ENCODE results near the gene ADAMTS2. TPM values are rescaled to one million over a fixed set of nuclear protein-coding genes. Genes with fewer than 3 reads are reported as not detected.

ADAMTS2 gene
- total RNA-seq, 2 experiments from 2014 or later = not detected

GRCh38 chr5:179168664-179169063 is 176.6 kb downstream of the ADAMTS2 start:
- Mint-ChIP-seq H3K4me3 (no peak overlapping the region), H3K27ac (no peak overlapping the region), H3K4me1 (ENCODE audit: low read depth) (peaks cover 3% of the 10 kb centered on the region), H3K36me3 (ENCODE audit: low read depth) (no peaks in the 10 kb centered on the region), H3K27me3 (ENCODE audit: low read depth) (peaks cover 5% of the 10 kb centered on the region), H3K9me3 (no peaks in the 10 kb centered on the region)
- DNase-seq = no peak
- CTCF ChIA-PET = interaction anchor here (2.2 kb wide), 1 partner anchor 325 kb away, joined by 10 read pairs; no protein-coding TSS in a partner anchor
- intact Hi-C loops (cut with micrococcal nuclease) = loop anchor here (5.0 to 10.0 kb wide), 2 partner anchors 176 to 454 kb away; partner anchors contain the start of genes ADAMTS2 and HNRNPH1

DNA sequence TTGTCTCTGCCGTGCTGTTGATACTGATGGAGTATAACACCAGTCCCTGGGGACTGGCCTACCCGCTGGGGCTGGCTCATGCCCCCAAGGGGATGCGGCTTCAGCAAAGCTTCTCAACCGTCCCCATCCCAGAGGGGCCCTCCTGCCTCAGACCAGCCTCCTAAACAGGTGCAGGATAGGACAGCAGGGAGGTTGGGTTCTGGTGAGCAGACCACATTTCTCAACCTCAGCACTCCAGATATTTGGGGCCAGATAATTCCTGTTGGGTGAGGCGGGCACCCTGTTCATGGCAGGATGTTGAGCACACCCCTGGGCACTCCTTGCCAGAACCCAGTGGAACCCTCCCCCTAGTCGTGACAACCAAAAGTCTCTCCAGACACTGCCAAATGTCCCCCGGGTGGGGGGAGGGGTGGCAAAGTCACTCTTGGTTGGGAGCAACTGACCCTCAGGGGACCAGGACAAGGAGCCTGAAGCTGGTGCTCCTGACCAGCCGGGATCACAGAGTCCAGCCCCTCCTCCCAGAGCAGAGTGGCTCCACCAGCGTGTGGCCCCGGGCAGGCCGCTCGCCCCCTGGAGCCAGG is 177.3 kb downstream of the ADAMTS2 start:
- Mint-ChIP-seq H3K4me3 (no peak overlapping the region), H3K27ac (no peak overlapping the region), H3K36me3 (ENCODE audit: low read depth) (no peaks in the 10 kb centered on the region), H3K27me3 (ENCODE audit: low read depth) (peaks cover 5% of the 10 kb centered on the region), H3K4me1 (ENCODE audit: low read depth) (peaks cover 3% of the 10 kb centered on the region), H3K9me3 (no peaks in the 10 kb centered on the region)
- intact Hi-C loops (cut with micrococcal nuclease) = loop anchor here (1.0 to 10.0 kb wide), 7 partner anchors 22 to 454 kb away; partner anchors contain the start of genes ADAMTS2, HNRNPH1 and ZNF354C
- no peak for DNase-seq
- CTCF ChIA-PET = interaction anchor here (0.7 to 2.2 kb wide), 7 partner anchors 10 to 444 kb away, joined by 3 to 10 read pairs (median 4); no protein-coding TSS in a partner anchor

DNA sequence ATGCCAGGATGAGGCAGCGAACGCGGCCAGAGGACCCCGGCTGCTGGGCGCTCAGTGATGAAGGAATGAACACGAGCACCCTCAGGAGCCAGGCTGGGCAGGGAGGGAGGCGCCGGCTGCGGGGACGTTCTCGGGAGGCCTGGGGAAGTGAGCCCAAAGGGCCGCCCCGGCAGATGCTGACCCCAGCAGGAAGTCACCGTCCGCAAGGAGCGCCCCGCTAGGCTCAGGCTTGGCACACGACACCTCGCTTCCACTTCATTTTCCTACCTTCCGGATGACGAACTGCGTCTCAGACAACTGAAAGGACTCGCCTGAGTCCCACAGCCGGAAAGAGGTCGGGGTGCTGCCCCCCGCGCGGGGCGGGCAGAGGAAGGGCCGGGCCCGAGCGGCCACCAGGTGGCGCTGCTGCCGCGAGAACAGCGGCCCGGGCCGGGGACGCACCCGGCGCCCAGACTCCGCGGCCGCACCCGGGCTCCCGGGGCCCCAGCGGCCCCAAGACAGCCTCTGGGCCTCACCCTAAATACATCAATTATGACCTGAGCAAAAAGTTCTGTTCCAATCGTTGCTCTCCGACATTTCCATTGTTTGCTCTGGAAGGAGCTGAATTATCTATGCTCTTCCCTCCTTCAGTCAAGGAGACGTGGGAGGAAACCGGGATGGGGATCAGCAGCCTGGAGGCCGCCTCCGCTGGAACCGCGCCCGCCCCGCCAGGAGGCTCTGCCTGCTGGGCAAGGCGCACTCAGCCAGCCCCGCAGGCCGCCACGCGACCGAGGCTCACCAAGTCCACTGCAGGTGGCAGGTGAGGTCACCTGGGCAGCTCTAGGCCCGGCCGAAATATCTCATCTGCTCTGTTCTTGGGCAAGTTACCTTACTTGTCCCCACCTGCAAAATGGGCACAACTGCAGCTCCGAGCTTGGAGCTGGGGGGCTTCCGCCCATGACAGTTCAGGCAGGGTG is 178.1 kb downstream of the ADAMTS2 start:
- DNase-seq = peak; percentile 76
- H3K36me3 Mint-ChIP-seq (ENCODE audit: low read depth) = no peaks in the 10 kb centered on the region
- H3K9me3 Mint-ChIP-seq = no peaks in the 10 kb centered on the region
- intact Hi-C loops (cut with micrococcal nuclease) = loop anchor here (1.0 to 10.0 kb wide), 7 partner anchors 21 to 455 kb away; partner anchors contain the start of genes ADAMTS2, HNRNPH1 and ZNF354C
- H3K27me3 Mint-ChIP-seq (ENCODE audit: low read depth) = peaks cover 5% of the 10 kb centered on the region
- no peak overlapping the region for H3K4me3 Mint-ChIP-seq
- peaks cover 3% of the 10 kb centered on the region for H3K4me1 Mint-ChIP-seq (ENCODE audit: low read depth)
- H3K27ac Mint-ChIP-seq = no peak overlapping the region
- CTCF ChIA-PET = interaction anchor here (0.7 to 2.2 kb wide), 10 partner anchors 8 to 444 kb away, joined by 3 to 10 read pairs (median 4); no protein-coding TSS in a partner anchor

- no peaks in the 10 kb centered on the region for H3K36me3 Mint-ChIP-seq (ENCODE audit: low read depth)
- H3K27ac Mint-ChIP-seq = no peak overlapping the region
Observed at GRCh38 chr5:179166171-179166885, 178.9 kb downstream of the ADAMTS2 start.

DNA sequence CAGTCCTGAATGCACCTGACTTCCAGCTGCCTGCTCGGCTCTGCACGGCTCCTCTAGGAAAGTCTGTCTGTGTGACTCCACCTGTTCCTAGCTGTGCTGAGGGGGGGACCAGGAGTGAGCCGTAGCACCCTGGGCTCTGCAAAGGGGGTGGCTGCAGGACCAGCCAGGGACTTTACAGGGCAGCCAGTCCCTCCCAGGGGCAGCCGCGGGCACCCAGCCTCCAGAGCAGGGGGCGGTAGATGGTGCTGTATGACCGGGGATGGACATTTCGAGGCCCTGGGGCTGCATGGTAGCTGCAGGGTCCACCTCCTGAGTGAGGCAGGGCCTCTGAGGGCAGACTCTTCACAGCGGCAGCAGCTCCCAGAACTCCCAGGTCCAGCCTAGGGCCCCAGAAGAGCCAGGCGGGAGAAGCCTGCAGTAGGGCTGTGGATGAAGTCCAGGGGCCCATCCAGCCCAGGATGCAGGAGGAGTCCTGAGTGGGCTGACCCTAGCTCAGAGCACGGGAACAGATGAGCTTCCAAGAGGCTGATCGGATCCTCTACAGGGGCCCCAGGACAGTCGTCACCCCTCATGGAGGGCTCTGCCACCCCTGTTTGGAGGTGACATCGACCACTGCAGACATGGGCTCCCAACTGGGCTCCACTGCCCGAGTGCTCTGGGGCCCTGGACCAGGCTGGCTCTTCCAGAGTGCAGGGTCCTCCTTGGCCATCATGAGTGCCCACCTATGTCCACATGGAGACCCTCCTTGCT is 179.7 kb downstream of the ADAMTS2 start:
- Mint-ChIP-seq H3K4me1 (ENCODE audit: low read depth) (peaks cover 3% of the 10 kb centered on the region), H3K27ac (no peak overlapping the region), H3K4me3 (no peak overlapping the region), H3K36me3 (ENCODE audit: low read depth) (no peaks in the 10 kb centered on the region), H3K9me3 (peaks cover 2% of the 10 kb centered on the region), H3K27me3 (ENCODE audit: low read depth) (peaks cover 4% of the 10 kb centered on the region)
- CTCF ChIA-PET = interaction anchor here (0.6 to 1.9 kb wide), 5 partner anchors 10 to 1820 kb away, joined by 3 to 7 read pairs (median 3); no protein-coding TSS in a partner anchor
- DNase-seq = no peak
- intact Hi-C loops (cut with micrococcal nuclease) = loop anchor here (2.0 to 10.0 kb wide), 4 partner anchors 23 to 457 kb away; partner anchors contain the start of genes ADAMTS2 and HNRNPH1

More at GRCh38 chr5:179166171-179166885, 178.9 kb downstream of the ADAMTS2 start:
- Mint-ChIP-seq H3K4me3 (no peak overlapping the region), H3K27me3 (ENCODE audit: low read depth) (peaks cover 5% of the 10 kb centered on the region), H3K9me3 (peaks cover 2% of the 10 kb centered on the region), H3K4me1 (ENCODE audit: low read depth) (peaks cover 3% of the 10 kb centered on the region)
- no peak for DNase-seq
- CTCF ChIA-PET = interaction anchor here (0.6 to 1.9 kb wide), 6 partner anchors 9 to 1820 kb away, joined by 3 to 7 read pairs (median 3); no protein-coding TSS in a partner anchor
- intact Hi-C loops (cut with micrococcal nuclease) = loop anchor here (2.0 to 10.0 kb wide), 4 partner anchors 24 to 456 kb away; partner anchors contain the start of genes ADAMTS2 and HNRNPH1

- no peaks in the 10 kb centered on the region for H3K36me3 Mint-ChIP-seq (ENCODE audit: low read depth)
Observed at GRCh38 chr5:179164331-179165311, 180.6 kb downstream of the ADAMTS2 start.

GRCh38 chr5:179163236-179164155 is 181.8 kb downstream of the ADAMTS2 start:
- H3K36me3 Mint-ChIP-seq (ENCODE audit: low read depth) = no peaks in the 10 kb centered on the region
- peaks cover 2% of the 10 kb centered on the region for H3K9me3 Mint-ChIP-seq
- intact Hi-C loops (cut with micrococcal nuclease) = loop anchor here (10.0 kb wide), 1 partner anchor 181 kb away; the partner anchor contains the start of gene ADAMTS2
- H3K27me3 Mint-ChIP-seq (ENCODE audit: low read depth) = peaks cover 2% of the 10 kb centered on the region
- CTCF ChIA-PET = interaction anchor here (0.7 kb wide), 2 partner anchors 355 to 1412 kb away, joined by 3 read pairs; no protein-coding TSS in a partner anchor
- H3K4me3 Mint-ChIP-seq = no peak overlapping the region
- H3K27ac Mint-ChIP-seq = no peak overlapping the region
- peaks cover 3% of the 10 kb centered on the region for H3K4me1 Mint-ChIP-seq (ENCODE audit: low read depth)
- no peak for DNase-seq

More at GRCh38 chr5:179164331-179165311, 180.6 kb downstream of the ADAMTS2 start:
- Mint-ChIP-seq H3K27ac (no peak overlapping the region), H3K9me3 (peaks cover 2% of the 10 kb centered on the region), H3K4me1 (ENCODE audit: low read depth) (peaks cover 3% of the 10 kb centered on the region), H3K4me3 (no peak overlapping the region), H3K27me3 (ENCODE audit: low read depth) (peaks cover 2% of the 10 kb centered on the region)
- CTCF ChIA-PET = no interaction called here
- intact Hi-C loops (cut with micrococcal nuclease) = loop anchor here (5.0 to 10.0 kb wide), 2 partner anchors 180 to 458 kb away; partner anchors contain the start of genes ADAMTS2 and HNRNPH1
- no peak for DNase-seq

DNA sequence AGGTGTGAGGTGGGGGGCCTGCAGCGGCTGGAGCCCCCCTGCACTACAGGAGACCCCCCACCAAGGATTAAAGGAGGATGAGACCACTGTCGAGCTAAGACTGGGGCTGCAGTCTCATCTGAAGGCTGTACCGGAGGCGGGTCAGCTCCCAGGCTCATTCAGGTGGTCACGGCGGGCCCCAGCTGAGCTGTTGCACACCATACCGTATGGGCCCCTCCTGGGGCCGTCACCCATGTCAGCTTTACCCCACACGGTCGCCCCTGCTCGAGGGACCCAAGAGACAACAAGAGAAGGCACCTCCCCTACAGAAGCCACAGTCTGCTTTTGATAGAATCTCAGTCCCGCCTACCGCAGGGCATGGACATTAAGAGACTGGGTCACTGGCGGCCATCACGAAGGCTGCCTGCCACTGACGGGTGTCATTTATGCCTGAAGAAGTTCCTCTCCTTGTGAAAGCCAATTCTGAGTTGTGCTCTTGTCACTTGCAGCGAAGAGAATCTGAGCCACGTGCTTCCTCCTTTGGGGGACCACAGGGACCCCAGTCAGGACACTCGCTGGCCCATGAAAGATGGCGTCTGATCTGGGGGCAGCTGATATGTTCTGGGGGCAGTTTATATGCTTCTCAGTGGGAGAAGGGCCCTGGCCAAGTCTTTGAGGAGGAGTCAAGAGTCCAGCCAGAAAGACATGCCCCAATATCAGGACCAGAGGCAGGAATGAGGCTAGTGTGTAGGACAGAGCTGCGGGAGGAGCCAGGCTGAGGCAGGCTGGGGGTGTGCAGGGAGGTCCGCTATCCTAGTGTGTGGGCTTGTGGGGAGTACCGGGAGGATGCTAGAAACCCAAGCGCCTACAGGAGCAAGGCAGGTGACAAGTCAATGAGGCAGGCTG is 182.7 kb downstream of the ADAMTS2 start:
- peaks cover 4% of the 10 kb centered on the region for H3K27me3 Mint-ChIP-seq (ENCODE audit: low read depth)
- H3K4me1 Mint-ChIP-seq (ENCODE audit: low read depth) = peaks cover under 1% of the 10 kb centered on the region
- no peak overlapping the region for H3K4me3 Mint-ChIP-seq
- no peaks in the 10 kb centered on the region for H3K36me3 Mint-ChIP-seq (ENCODE audit: low read depth)
- DNase-seq = no peak
- intact Hi-C loops (cut with micrococcal nuclease) = loop anchor here (10.0 kb wide), 1 partner anchor 182 kb away; the partner anchor contains the start of gene ADAMTS2
- CTCF ChIA-PET = no interaction called here
- H3K27ac Mint-ChIP-seq = no peak overlapping the region
- peaks cover 2% of the 10 kb centered on the region for H3K9me3 Mint-ChIP-seq

GRCh38 chr5:179161901-179162300 is 183.4 kb downstream of the ADAMTS2 start:
- no peak for DNase-seq
- H3K4me1 Mint-ChIP-seq (ENCODE audit: low read depth) = no peaks in the 10 kb centered on the region
- no peaks in the 10 kb centered on the region for H3K36me3 Mint-ChIP-seq (ENCODE audit: low read depth)
- peaks cover 4% of the 10 kb centered on the region for H3K27me3 Mint-ChIP-seq (ENCODE audit: low read depth)
- peaks cover 2% of the 10 kb centered on the region for H3K9me3 Mint-ChIP-seq
- intact Hi-C loops (cut with micrococcal nuclease) = loop anchor here (10.0 kb wide), 1 partner anchor 183 kb away; the partner anchor contains the start of gene ADAMTS2
- H3K4me3 Mint-ChIP-seq = no peak overlapping the region
- CTCF ChIA-PET = no interaction called here
- no peak overlapping the region for H3K27ac Mint-ChIP-seq

All from activated naive CD4-positive, alpha-beta T cell treated with anti-CD3 and anti-CD28 coated beads for 36 hours (primary cell).